ENCODE measurements around the gene VEGFB. TPM values are rescaled to one million over a fixed set of nuclear protein-coding genes. Genes with fewer than 3 reads are reported as not detected.
A peak's percentile ranks its signal among the peaks of the same experiment; 100 is the strongest.

The VEGFB gene
- total RNA-seq, 1 experiment from 2014 or later, result 47.5 TPM

DNA sequence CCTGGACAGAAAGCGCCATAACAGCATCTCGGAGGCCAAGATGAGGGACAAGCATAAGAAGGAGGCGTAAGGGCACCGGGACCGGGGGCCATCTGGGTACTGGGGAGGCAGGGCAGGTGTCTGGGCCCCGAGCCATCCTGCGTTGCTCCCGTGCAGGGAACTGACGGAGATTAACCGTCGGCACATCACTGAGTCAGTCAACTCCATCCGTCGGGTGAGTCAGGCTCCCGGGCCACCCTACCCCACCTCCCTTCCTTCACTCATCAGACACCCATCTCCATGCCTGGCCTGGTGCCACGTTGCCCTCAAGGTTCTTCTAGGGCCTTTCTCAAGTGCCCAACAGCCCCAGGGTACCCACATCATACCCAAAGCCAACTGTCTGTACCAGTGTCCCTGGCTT, 32.0 kb downstream of the VEGFB start:
- no peak for TF ChIP-seq EZH2 (IDR thresholded peaks at IDR 0.05)
- no peak for TF ChIP-seq ELF1 (IDR thresholded peaks at IDR 0.05; ENCODE audit: borderline replicate concordance, low read depth)
- no peak for TF ChIP-seq EGR1 (IDR thresholded peaks at IDR 0.05; ENCODE audit: low read depth)
- Histone ChIP-seq H3K4me2 (ENCODE audit: low read length) (no peak overlapping the region), H3K9ac (ENCODE audit: low read length) (no peak overlapping the region), H3K79me2 (ENCODE audit: insufficient read depth, low read length) (no peaks in the 10 kb centered on the region; the same call in 1 of the 2 replicates), H3K27me3 (ENCODE audit: insufficient read depth, low read length) (no peaks in the 10 kb centered on the region), H3K4me3 (replicated peaks in 1 of 2; ENCODE audit: low read depth in 1 of 2, low read length in 2 of 2) (no peak overlapping the region), H3K4me1 (ENCODE audit: control insufficient read depth in 1 of 2, insufficient read depth in 2 of 2, low read length in 2 of 2) (peaks cover 13 to 25% of the 10 kb centered on the region in 2 experiments; a peak in 3 of 4 replicates), H3K9me2 (ENCODE audit: insufficient read depth) (no peaks in the 10 kb centered on the region), H3K36me3 (ENCODE audit: control insufficient read depth in 1 of 2, insufficient read depth in 2 of 2, low read length in 2 of 2) (peaks cover 5 to 34% of the 10 kb centered on the region in 2 experiments; a peak in 2 of 4 replicates), H3K27ac (ENCODE audit: low read depth, low read length) (no peak overlapping the region; the same call in 1 of the 2 replicates), H2AFZ (ENCODE audit: low read depth, low read length, poor library complexity, severe bottlenecking) (no peak overlapping the region), H3K9me3 (ENCODE audit: control insufficient read depth in 1 of 2, insufficient read depth in 1 of 2, low read depth in 1 of 2, low read length in 2 of 2) (no peaks in the 10 kb centered on the region), H4K20me1 (ENCODE audit: insufficient read depth) (no peaks in the 10 kb centered on the region)
- POLR2A ChIA-PET, result interaction anchor here (1.7 kb wide), 1 partner anchor 25 kb away, joined by 5 read pairs; the partner anchor contains the start of gene FKBP2
- ATAC-seq (no peak), DNase-seq (ENCODE audit: low read depth, low spot score) (no peak)
- RAD21 ChIA-PET (ENCODE audit: low non-redundant PET in 1 of 2, low total read pairs in 2 of 2, uncharacterized antibody in 2 of 2, unreplicated experiment in 2 of 2), result no interaction called here
- BruUV-seq (replicated peaks), result no TSS peak
- intact Hi-C loops (cut with micrococcal nuclease), result no loop called here
- CTCF ChIA-PET, result no interaction called here

DNA sequence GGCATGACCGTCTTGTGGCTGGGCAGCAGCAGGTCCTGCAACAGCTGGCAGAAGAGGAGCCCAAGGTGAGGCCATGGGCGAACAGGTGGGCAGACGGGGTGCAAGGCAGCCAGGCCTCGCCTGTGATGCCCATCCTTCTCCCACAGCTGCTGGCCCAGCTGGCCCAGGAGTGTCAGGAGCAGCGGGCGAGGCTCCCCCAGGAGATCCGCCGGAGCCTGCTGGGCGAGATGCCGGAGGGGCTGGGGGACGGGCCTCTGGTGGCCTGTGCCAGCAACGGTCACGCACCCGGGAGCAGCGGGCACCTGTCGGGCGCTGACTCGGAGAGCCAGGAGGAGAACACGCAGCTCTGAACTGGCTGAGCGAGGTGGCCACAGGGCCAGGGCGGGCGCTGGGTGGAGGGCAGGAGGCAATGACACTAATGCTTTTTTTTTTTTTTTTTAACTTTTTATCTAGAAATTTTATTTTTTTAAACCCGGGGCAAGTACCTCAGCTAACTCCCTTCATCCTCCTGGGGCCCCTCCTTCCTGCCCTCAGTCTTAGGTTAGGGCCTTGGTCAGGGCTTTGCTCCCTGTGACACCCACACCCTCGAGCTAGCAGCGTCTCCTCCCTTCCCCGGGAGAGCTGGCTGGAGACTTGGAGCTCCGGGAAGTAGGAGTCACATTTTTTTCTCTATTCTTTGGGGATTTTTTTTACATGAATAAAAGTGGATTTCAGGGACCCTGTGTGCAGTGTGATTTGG, 33.0 kb downstream of the VEGFB start:
- CTCF ChIA-PET, result no interaction called here
- no peaks in the 10 kb centered on the region for H3K9me2 ChIP-seq (ENCODE audit: insufficient read depth)
- H3K9me3 ChIP-seq (ENCODE audit: control insufficient read depth in 1 of 2, insufficient read depth in 1 of 2, low read depth in 1 of 2, low read length in 2 of 2), result no peaks in the 10 kb centered on the region
- intact Hi-C loops (cut with micrococcal nuclease), result no loop called here
- H3K79me2 ChIP-seq (ENCODE audit: insufficient read depth, low read length), result peaks cover 6% of the 10 kb centered on the region; the same call in 1 of the 2 replicates
- RAD21 ChIA-PET (ENCODE audit: low non-redundant PET in 1 of 2, low total read pairs in 2 of 2, uncharacterized antibody in 2 of 2, unreplicated experiment in 2 of 2), result no interaction called here
- peak overlapping the region; percentile 95 for H3K27ac ChIP-seq (ENCODE audit: low read depth, low read length)
- peaks cover 18 to 31% of the 10 kb centered on the region in 2 experiments; a peak in 3 of 4 replicates for H3K4me1 ChIP-seq (ENCODE audit: control insufficient read depth in 1 of 2, insufficient read depth in 2 of 2, low read length in 2 of 2)
- no peak overlapping the region for H2AFZ ChIP-seq (ENCODE audit: low read depth, low read length, poor library complexity, severe bottlenecking)
- no peak for ATAC-seq
- H4K20me1 ChIP-seq (ENCODE audit: insufficient read depth), result no peaks in the 10 kb centered on the region
- POLR2A ChIA-PET, result interaction anchor here (1.7 to 2.0 kb wide), 2 partner anchors 26 to 37 kb away, joined by 5 to 9 read pairs; partner anchors contain the start of genes ESRRA and FKBP2
- no TSS peak for BruUV-seq (replicated peaks)
- no peaks in the 10 kb centered on the region for H3K27me3 ChIP-seq (ENCODE audit: insufficient read depth, low read length)
- no peak for DNase-seq (ENCODE audit: low read depth, low spot score)
- no peak overlapping the region for H3K9ac ChIP-seq (ENCODE audit: low read length)
- peak overlapping the region; percentile 91 for H3K4me2 ChIP-seq (ENCODE audit: low read length)
- no peak overlapping the region for H3K4me3 ChIP-seq (replicated peaks in 1 of 2; ENCODE audit: low read depth in 1 of 2, low read length in 2 of 2)
- H3K36me3 ChIP-seq (ENCODE audit: control insufficient read depth in 1 of 2, insufficient read depth in 2 of 2, low read length in 2 of 2), result peaks cover 5 to 27% of the 10 kb centered on the region in 2 experiments; a peak in 2 of 4 replicates
- TF ChIP-seq FOSL1 (IDR thresholded peaks at IDR 0.05; ENCODE audit: low read depth) (no peak), POLR2AphosphoS5 (IDR thresholded peaks at IDR 0.05; ENCODE audit: low read depth, low read length) (no peak), CBX3 (IDR thresholded peaks at IDR 0.05; ENCODE audit: low read depth) (no peak), EZH2 (IDR thresholded peaks at IDR 0.05) (no peak), SP1 (IDR thresholded peaks at IDR 0.05; ENCODE audit: low read depth) (no peak), YY1 (IDR thresholded peaks at IDR 0.05; ENCODE audit: extremely low read depth, insufficient replicate concordance, low read depth, low read length) (no peak), TCF7L2 (IDR thresholded peaks at IDR 0.05; ENCODE audit: borderline replicate concordance, extremely low read depth, insufficient read depth, insufficient read length) (no peak), JUND (IDR thresholded peaks at IDR 0.05) (no peak), CEBPB (IDR thresholded peaks at IDR 0.05; ENCODE audit: low read depth) (no peak), ZNF274 (IDR thresholded peaks at IDR 0.05; ENCODE audit: low read depth, low read length) (no peak), RAD21 (IDR thresholded peaks at IDR 0.05; ENCODE audit: low read depth) (no peak)
- TF ChIP-seq, protein P1, sequence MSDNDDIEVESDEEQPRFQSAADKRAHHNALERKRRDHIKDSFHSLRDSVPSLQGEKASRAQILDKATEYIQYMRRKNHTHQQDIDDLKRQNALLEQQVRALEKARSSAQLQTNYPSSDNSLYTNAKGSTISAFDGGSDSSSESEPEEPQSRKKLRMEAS (IDR thresholded peaks at IDR 0.05), result no peak
- TF ChIP-seq, protein P2, sequence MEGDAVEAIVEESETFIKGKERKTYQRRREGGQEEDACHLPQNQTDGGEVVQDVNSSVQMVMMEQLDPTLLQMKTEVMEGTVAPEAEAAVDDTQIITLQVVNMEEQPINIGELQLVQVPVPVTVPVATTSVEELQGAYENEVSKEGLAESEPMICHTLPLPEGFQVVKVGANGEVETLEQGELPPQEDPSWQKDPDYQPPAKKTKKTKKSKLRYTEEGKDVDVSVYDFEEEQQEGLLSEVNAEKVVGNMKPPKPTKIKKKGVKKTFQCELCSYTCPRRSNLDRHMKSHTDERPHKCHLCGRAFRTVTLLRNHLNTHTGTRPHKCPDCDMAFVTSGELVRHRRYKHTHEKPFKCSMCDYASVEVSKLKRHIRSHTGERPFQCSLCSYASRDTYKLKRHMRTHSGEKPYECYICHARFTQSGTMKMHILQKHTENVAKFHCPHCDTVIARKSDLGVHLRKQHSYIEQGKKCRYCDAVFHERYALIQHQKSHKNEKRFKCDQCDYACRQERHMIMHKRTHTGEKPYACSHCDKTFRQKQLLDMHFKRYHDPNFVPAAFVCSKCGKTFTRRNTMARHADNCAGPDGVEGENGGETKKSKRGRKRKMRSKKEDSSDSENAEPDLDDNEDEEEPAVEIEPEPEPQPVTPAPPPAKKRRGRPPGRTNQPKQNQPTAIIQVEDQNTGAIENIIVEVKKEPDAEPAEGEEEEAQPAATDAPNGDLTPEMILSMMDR (IDR thresholded peaks at IDR 0.05 in 2 of 3, conservative IDR thresholded peaks at IDR 0.05 in 1 of 3; ENCODE audit: borderline replicate concordance in 1 of 3, insufficient read depth in 1 of 3, low read depth in 2 of 3, low read length in 2 of 3), result no peak
- TF ChIP-seq, protein P3, sequence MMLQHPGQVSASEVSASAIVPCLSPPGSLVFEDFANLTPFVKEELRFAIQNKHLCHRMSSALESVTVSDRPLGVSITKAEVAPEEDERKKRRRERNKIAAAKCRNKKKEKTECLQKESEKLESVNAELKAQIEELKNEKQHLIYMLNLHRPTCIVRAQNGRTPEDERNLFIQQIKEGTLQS (IDR thresholded peaks at IDR 0.05), result no peak
